ENCODE results near the gene ALAS1. TPM values are rescaled to one million over a fixed set of nuclear protein-coding genes. Genes with fewer than 3 reads are reported as not detected.

ALAS1 gene
- total RNA-seq, 1 experiment from 2014 or later: 71.2 TPM

- DNase-seq: no peak
- Histone ChIP-seq H3K9me2 (ENCODE audit: insufficient read depth) (no peaks in the 10 kb centered on the region), H4K20me1 (ENCODE audit: insufficient read depth) (no peaks in the 10 kb centered on the region; the same call in none of the 2 replicates), H3K27ac (no peak overlapping the region), H3K4me3 (no peak overlapping the region), H3K27me3 (ENCODE audit: insufficient read depth, low read depth) (no peaks in the 10 kb centered on the region), H3K4me1 (replicated peaks; ENCODE audit: insufficient read depth) (no peaks in the 10 kb centered on the region), H3K36me3 (ENCODE audit: low read depth) (peaks cover 9% of the 10 kb centered on the region), H3K9me3 (ENCODE audit: insufficient read depth, low read depth) (no peaks in the 10 kb centered on the region), H2AFZ (no peak overlapping the region), H3F3A (ENCODE audit: insufficient read depth, low read depth) (peaks cover 30% of the 10 kb centered on the region; the same call in 1 of the 2 replicates), H3K4me2 (no peak overlapping the region), H3K79me2 (ENCODE audit: low read depth) (no peaks in the 10 kb centered on the region)
- ChIA-PET POLR2A (ENCODE audit: unreplicated experiment) (no interaction called here), CTCF (no interaction called here)
- no TSS peak for BruUV-seq (replicated peaks)
- TF ChIP-seq CTCF (conservative IDR thresholded peaks at IDR 0.05) (no peak), EZH2 (IDR thresholded peaks at IDR 0.05; ENCODE audit: low read depth) (no peak)
- intact Hi-C loops (cut with micrococcal nuclease; ENCODE audit: unreplicated experiment): no loop called here
These were observed 55.6 kb downstream of the ALAS1 start for GRCh38 chr3:52253314-52254304.

DNA sequence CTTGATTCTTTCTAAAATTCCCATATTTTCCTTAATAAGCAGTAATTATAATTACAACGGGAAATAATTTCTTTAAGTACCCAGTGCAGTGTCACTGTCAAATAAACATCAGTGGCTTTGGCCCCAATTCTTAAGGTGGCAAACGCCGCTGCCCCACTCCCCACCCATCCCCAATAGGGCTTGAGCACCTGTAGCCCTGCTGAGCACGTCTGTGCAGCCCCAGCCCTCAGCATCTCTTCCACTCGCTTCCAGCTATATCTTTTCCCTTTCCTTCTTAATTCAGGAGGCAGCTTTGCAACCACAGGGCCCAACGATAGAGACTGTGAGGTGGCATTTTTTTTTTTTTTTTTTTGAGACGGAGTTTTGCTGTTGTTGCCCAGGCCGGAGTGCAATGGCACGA is 56.6 kb downstream of the ALAS1 start:
- intact Hi-C loops (cut with micrococcal nuclease; ENCODE audit: unreplicated experiment): no loop called here
- CTCF ChIA-PET: interaction anchor here (0.6 kb wide), 1 partner anchor 34 kb away, joined by 3 read pairs; no protein-coding TSS in a partner anchor
- Histone ChIP-seq H3K27me3 (ENCODE audit: insufficient read depth, low read depth) (no peaks in the 10 kb centered on the region), H3K27ac (no peak overlapping the region), H2AFZ (no peak overlapping the region), H3K9me2 (ENCODE audit: insufficient read depth) (no peaks in the 10 kb centered on the region), H3K9me3 (ENCODE audit: insufficient read depth, low read depth) (no peaks in the 10 kb centered on the region), H3F3A (ENCODE audit: insufficient read depth, low read depth) (peaks cover 22% of the 10 kb centered on the region; the same call in 1 of the 2 replicates), H3K79me2 (ENCODE audit: low read depth) (no peaks in the 10 kb centered on the region), H3K36me3 (ENCODE audit: low read depth) (peaks cover 19% of the 10 kb centered on the region), H3K4me2 (no peak overlapping the region), H3K4me1 (replicated peaks; ENCODE audit: insufficient read depth) (no peaks in the 10 kb centered on the region), H4K20me1 (ENCODE audit: insufficient read depth) (no peaks in the 10 kb centered on the region; the same call in none of the 2 replicates), H3K4me3 (no peak overlapping the region)
- POLR2A ChIA-PET (ENCODE audit: unreplicated experiment): no interaction called here
- no TSS peak for BruUV-seq (replicated peaks)
- TF ChIP-seq EZH2 (IDR thresholded peaks at IDR 0.05; ENCODE audit: low read depth) (no peak), CTCF (conservative IDR thresholded peaks at IDR 0.05) (no peak)
- no peak for DNase-seq

GRCh38 chr3:52256159-52256558 is 58.2 kb downstream of the ALAS1 start:
- Histone ChIP-seq H3K4me3 (no peak overlapping the region), H4K20me1 (ENCODE audit: insufficient read depth) (no peaks in the 10 kb centered on the region; the same call in none of the 2 replicates), H3K27me3 (ENCODE audit: insufficient read depth, low read depth) (no peaks in the 10 kb centered on the region), H3K4me1 (replicated peaks; ENCODE audit: insufficient read depth) (no peaks in the 10 kb centered on the region), H3K27ac (no peak overlapping the region), H3K36me3 (ENCODE audit: low read depth) (peaks cover 31% of the 10 kb centered on the region), H2AFZ (no peak overlapping the region), H3K4me2 (no peak overlapping the region), H3K9me2 (ENCODE audit: insufficient read depth) (no peaks in the 10 kb centered on the region), H3K79me2 (ENCODE audit: low read depth) (0 out of 2 replicates have a peak, but pooled peaks cover 9% of the 10 kb centered on the region), H3K9me3 (ENCODE audit: insufficient read depth, low read depth) (no peaks in the 10 kb centered on the region), H3F3A (ENCODE audit: insufficient read depth, low read depth) (peaks cover 14% of the 10 kb centered on the region; the same call in 1 of the 2 replicates)
- no peak for DNase-seq
- TF ChIP-seq CTCF (conservative IDR thresholded peaks at IDR 0.05) (no peak), EZH2 (IDR thresholded peaks at IDR 0.05; ENCODE audit: low read depth) (no peak)
- intact Hi-C loops (cut with micrococcal nuclease; ENCODE audit: unreplicated experiment): no loop called here
- no TSS peak for BruUV-seq (replicated peaks)
- POLR2A ChIA-PET (ENCODE audit: unreplicated experiment): interaction anchor here (0.6 kb wide), 1 partner anchor 16 kb away, joined by 4 read pairs; no protein-coding TSS in a partner anchor
- CTCF ChIA-PET: no interaction called here

Data from PC-9 (cell line).